Fibroblast of peridontal ligament (primary cell): ENCODE data around the gene PUM1.

Experiments used
- DNase-seq: peaks from one replicate; pipeline ENCODE4 v3.0.0-alpha.2; 2010; ENCODE audit errors: extremely low read depth

The PUM1 gene

GRCh38 chr1:30894508-30894973 is 171.0 kb downstream of the PUM1 start:
- DNase-seq = no peak

GRCh38 chr1:30893776-30894507 is 171.6 kb downstream of the PUM1 start:
- DNase-seq = no peak

- no peak for DNase-seq
Observed at GRCh38 chr1:30892671-30893073, 172.8 kb downstream of the PUM1 start.

GRCh38 chr1:30891227-30891552 is 174.3 kb downstream of the PUM1 start:
- DNase-seq = no peak

- DNase-seq = no peak
Observed at GRCh38 chr1:30890502-30891226, 174.9 kb downstream of the PUM1 start.

GRCh38 chr1:30889511-30889910 is 176.0 kb downstream of the PUM1 start:
- DNase-seq = no peak

- DNase-seq = no peak
Observed at GRCh38 chr1:30888975-30889374, 176.5 kb downstream of the PUM1 start.

GRCh38 chr1:30888391-30888790 is 177.1 kb downstream of the PUM1 start:
- DNase-seq = peak; percentile 89

- DNase-seq = peak; percentile 26
Observed at GRCh38 chr1:30887485-30888315, 177.8 kb downstream of the PUM1 start.

GRCh38 chr1:30886710-30887428 is 178.6 kb downstream of the PUM1 start:
- no peak for DNase-seq

GRCh38 chr1:30885570-30886522 is 179.7 kb downstream of the PUM1 start:
- no peak for DNase-seq

- DNase-seq = no peak
Observed at GRCh38 chr1:30884723-30885122, 180.8 kb downstream of the PUM1 start.

- no peak for DNase-seq
Observed at GRCh38 chr1:30883389-30884172, 181.9 kb downstream of the PUM1 start.

- no peak for DNase-seq
Observed at GRCh38 chr1:30882678-30883388, 182.7 kb downstream of the PUM1 start.
